DMS 273 (cell line): ENCODE results near the gene RTN4RL2.
A peak's percentile ranks its signal among the peaks of the same experiment; 100 is the strongest.
"Not testable (repeated sequence)": the region's sequence is repeated elsewhere in the genome, so short reads cannot be mapped to it uniquely, and the experiment has no call there.

Experiments used
- DNase-seq: peaks from one replicate; lab custom pipeline; 2025; ENCODE audit not compliant: unreplicated experiment; lab: John Stamatoyannopoulos, UW

Gene RTN4RL2

DNA sequence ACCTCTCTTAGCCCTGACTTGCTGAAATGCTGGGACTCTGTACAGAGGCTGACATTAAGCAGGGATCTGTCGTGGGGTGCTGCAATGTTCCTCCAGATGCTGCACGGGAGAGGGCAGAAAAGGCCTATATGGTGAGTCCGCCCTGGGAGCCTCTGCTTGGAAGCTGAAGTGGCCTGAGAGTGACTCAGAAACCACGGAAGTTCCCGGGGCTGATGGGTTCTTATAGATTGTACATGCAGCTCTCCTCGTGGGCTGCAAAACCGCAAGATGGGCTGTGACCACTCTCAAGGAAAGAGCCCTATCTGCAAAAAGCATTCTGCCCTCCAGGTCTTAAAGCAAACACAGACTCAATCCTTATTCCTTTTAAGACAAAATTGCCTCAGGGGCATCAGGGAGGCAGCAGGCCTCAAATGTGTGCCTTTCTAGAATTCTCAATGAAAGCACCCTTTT is 27.6 kb upstream of the RTN4RL2 start:
- no peak for DNase-seq

DNA sequence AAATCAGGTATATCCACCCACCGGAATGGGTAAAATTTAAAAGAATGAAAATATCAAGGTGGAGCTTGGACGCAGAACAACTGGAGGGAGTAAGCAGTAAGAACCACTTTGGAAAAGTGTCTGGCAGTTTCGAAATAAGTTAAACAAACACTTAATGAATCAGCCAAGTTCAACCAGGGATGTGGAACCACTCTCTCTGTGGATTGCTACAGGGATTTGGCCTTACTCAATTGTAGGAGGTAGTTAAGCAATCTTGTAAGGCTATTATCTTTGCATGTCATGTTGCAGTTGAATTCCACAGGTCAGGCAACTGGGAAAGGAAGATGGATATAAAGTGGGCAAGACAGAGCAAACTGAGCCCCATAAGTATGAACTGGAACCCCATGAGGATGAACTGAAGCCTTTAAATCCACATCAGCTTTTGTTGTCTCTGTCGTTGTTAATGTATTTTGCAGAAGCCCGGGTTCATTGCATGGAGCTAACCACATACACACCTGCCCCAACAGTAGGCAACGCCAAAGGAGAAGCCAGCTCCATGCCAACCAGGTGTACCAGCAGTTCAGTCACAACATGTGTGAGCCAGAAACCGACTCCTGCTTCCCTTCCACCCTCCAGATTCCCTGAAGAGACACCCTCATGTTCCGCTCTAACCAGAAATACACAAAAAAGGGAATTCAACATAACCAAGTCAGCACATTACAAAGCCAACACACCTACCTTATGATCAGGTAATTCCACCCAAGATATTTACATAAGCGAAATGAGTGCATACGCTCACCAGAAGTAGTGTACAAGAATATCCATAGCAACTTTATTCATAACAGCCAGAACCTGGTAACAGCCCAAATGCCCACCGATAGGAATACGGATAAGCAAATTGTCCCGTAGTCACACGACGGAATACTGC is 25.4 kb upstream of the RTN4RL2 start:
- DNase-seq, result no peak

DNA sequence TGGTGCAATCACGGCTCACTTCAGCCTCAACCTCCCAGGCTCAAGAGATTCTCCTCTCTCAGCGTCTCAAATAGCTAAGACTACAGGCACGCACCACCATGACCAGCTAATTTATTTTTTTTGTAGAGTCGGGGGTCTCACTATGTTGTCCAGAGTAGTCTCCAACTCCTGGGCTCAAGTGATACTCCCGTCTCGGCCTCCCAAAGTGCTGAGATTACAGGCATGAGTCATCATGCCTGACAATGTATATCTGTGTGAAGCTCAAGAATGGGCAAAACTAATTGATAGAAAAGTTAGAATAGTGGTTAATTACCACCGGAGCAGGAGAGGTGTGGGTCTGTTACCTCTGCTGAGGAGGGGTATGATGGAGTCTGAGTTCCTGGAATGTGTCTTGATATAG is 24.3 kb upstream of the RTN4RL2 start:
- no peak for DNase-seq

DNA sequence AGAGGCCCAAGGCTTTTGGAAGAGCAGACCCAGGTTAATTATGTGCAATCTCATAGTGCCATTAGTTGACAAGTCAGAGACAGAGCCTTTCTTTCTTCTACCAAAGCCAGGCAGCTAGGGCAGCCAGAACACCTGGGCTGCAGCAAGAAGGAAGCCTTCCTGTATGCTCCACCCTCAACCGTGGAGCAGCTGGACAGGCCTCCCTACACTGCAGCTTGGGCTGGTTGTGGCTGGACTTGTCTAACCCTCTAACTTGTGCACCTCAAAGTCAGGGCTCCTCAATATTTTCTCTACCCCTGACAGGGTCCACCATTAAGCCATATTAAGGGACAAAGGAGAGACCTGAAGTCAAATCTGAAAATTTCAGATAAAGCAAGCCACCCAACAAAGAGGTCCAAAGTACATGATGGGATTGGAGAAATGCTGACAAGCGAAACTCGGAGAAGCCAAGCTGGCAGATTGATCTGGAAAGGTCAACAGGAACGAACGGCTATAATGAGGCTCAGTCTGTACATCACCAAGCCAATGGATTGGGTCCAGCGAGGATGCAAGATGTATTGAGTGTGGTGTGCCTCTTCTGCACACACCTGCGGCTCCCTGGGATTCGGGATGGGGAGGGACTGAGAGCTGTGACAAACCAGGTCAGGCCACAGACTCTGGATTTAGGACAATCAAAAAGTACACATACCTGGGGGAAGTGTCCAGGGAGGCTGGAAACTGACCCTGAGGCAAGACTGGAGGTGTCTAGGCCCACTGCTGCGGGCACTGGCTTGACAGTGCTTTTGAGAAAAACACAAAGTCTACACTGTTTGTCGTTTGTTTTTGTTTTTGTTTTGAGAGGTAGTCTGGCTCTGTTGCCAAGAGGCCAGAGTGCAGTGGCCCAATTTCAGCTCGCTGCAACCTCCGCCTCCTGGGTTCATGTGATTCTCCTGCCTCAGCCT is 21.7 kb upstream of the RTN4RL2 start:
- no peak for DNase-seq

DNA sequence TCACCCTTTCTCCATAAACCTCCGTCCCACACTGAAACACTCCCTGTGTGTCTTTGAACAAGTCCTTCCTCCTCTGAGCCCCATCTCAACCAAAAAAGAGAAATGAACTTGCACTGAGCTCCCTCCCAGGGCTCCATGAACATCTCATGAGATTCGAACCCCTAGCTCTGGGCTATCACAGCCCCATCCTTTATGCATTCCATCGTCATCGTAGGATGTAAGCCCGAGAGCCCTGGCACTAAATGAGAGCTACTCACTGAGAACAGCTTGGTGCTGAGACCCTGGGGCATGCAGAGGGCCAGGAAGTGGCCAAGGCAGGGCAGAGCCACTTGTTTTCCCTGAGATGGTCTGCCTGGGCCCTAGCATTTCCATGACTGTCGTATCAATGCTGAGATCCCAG is 20.5 kb upstream of the RTN4RL2 start:
- DNase-seq, result no peak

DNA sequence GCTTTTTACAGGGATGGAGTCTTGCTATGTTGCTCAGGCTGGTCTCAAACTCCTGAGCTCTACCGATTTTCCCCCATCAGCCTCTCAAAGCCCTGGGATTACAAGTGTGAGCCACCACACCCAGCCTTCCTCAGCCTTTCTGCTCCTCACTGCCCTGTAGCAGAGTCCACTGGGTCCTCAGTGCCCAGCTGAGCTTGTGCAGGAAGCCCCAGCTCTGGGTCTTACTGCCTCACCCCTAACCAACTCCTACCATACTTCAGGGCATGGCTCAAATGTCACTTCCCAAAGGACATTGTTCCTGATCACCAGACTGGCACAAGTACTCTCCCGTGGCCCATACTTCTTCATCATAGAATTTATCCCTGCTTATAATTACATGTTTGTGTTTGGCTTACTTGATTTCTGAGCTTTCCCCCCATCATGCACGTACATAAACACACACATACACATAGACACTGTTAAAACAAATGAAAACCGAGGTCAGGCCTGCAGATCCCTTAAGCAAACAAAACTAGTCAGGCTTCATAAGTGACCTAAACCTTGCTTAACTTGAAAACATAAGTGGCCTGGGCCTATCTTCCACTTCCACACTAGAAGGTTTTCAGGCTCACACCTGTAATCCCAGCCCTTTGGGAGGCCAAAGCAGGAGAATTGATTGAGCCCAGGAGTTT is 19.4 kb upstream of the RTN4RL2 start:
- DNase-seq, result no peak

DNA sequence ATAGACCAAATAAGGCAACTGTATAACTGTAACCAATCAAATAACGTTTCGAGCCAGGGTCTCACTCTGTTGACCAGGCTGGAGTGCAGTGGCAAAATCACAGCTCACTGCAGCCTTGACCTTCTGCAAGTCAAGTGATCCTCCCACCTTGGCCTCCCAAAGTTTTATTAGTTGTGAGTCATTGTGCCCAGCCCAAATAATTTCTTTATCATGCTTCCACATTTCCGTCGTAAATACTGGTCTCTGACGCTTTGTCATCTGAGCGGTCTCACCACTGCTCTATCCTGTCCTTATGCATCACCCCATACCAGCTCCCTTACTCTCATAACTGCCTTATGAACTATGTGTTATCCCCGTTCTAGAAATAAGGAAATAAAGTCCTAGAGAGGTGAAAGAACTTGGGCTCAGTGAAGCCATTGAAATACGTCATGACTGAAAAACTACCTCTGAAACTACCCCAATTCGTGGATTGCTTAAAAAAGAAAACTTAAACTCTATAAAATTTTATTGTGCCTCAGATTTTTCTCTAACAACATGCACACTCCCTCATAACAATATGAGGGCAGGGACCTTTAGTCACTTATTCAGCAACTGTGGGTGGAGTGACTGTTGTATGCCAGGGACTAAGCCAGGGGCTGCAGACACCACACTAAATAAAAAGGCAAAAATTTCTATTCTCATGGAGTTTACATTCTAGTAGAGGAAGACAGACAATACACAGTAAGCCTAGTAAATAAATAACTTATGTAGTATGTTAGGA is 15.8 kb upstream of the RTN4RL2 start:
- no peak for DNase-seq

DNA sequence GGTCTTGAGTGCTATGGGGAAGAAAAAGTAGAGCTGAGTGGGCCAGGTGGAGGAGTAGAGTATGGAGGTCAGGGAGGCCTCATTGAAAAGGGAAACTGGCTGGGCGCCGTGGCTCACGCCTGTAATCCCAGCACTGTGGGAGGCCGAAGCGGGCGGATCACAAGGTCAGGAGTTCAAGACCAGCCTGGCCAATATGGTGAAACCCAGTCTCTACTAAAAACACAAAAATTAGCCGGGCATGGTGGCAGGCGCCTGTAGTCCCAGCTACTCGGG is 15.3 kb upstream of the RTN4RL2 start:
- not testable (repeated sequence) for DNase-seq

DNA sequence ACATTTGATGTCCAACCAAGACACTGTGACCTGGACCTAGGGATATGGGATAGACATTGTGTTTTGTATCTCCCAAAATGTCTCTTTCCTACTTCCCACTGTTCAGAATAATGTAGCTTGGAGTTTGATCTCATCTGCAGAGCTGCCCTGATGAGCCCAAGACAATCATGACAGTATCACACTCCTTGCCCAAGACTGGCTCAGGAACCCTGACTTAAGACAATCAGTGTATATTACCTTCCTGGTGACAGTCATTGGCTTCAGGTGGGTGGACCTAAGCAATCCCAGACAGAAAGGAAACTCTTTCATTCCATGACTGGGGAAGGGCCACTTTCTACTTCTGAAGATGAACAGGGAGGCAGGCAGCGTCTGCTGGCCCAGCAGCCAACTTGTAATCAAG is 14.3 kb upstream of the RTN4RL2 start:
- no peak for DNase-seq

DNA sequence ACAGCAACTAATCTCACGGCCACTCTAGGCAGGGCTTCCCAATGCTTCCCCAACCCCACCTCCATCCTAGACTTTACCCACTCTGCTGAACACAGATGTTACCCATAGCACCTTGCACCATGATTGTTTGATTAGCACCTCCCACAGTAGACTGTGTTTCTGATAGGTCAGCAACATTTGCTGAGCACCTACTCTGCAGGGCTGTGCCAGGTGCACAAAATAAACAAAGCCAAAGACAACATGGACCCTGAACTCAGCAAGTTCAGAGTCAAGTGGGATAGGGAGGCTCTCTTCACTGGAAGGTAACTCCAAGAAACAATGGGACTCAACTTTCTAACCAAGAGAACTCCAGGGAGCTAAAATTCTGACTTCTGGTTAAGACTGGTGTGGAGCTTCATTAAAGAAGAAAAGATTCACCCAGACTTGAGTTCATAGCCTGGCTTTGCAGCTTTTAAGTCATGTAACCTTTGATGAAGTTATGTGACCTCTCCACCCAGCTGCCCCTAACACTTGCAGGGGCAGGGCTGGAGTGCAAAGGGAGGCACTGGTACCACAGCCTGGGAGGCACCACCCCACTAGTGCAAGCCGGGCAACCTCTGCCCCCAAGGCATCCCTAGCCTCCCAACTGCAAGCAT is 6.7 kb upstream of the RTN4RL2 start:
- DNase-seq, result no peak

DNA sequence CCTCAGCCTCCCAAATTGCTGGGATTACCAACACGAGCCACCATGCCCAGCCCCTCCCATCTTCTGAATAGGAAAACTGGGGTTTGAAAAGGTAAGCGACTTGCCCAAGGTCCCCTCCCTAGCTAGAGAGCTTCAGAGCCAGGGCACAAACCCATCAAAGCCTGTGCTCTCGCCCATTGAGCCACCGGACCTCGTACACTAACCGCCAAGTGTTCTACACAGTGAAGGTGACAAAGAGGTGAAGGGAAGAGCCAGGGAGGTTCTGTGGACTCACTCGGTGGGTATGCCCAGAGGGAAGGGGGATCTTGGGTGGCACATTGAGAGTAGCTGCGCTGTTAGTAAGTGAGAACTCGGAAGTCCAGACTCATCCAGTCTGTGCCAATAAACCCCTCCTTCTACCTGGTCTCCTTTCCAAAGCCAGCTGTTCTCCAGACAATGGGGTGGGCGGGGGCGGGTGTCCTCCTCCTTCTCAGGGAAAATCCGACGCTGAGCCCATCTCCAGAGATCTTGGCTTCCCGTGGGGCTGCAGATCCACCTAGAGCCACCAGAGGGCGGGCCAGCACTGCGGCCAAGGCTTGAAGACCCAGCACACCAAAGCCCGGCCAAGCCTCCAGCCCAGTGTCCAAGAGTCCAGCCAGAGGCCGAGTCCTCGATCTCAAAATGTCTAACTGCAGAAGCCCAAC is 3.2 kb upstream of the RTN4RL2 start:
- DNase-seq, result peak; percentile 82

DNA sequence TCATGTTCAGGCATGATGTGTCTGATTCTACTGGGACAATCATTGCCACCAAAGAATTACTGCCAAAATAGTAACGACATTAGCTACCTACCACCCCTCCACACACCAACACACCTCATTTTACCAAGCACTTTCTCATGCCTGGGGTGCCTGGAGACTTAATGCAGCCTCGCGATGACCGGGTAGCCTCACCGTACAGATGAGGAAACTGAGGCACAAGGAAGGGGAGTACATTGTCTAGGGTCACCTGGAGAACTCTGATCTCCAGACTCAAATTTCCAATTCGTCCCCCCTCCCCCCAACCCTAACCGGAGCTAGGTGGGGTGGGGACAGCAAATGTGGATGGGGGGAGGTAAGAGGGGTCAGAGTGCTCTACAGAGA is 2.7 kb upstream of the RTN4RL2 start:
- no peak for DNase-seq

DNA sequence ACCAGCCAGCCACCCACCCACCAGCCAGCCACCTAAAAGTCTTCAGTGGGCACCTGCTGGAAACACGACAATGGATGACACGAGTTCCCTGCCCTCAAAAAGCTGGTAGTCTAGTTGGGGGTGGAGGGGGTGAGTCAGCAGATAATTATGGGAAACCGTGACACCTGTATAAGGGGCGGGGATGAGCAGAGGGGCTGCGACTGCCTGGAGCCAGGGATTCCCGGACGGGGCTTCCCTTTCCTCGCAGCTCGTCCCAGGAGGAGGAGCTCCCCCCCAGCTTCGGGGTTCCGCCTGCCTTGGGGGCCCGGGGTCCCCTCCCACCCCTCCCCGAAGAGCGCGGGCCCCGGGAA is 2.3 kb upstream of the RTN4RL2 start:
- DNase-seq, result peak; percentile 61

DNA sequence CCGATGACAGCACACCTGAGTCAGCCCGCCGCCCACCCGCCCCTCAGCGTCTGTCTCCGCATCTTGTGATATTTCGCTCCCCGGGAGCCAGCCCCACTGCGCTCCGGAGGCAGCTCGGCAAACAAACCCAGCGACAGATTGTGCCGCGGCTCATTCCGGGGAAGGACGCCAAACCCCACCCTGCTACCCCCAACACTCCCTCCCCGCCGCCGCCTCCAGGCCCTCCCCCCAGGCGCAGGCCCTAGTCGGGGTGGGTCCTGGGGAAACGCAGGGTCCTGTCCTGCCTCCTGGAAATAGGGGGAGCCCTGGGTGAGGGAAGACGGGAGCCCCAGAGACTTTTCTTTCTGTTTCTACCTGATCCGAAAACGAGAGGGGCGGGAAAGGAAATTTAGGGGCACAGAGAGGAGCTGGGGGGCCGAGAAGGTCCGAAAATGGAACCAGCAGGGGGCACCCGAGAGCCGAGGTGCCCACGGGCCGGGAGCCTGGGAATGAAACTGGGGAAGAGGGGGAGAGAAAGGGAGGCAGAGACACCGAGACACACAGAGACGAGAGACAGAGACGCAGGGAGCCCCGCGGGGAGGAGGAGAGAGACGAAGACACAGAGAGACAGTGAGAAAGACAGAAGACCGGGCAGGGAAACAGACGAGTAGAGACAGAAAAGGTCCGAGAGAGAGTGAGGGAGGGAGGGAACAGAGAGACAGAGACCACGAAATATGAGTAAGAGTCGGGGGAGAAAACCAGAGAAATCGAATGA is 1.7 kb upstream of the RTN4RL2 start:
- DNase-seq, result peak; percentile 91

DNA sequence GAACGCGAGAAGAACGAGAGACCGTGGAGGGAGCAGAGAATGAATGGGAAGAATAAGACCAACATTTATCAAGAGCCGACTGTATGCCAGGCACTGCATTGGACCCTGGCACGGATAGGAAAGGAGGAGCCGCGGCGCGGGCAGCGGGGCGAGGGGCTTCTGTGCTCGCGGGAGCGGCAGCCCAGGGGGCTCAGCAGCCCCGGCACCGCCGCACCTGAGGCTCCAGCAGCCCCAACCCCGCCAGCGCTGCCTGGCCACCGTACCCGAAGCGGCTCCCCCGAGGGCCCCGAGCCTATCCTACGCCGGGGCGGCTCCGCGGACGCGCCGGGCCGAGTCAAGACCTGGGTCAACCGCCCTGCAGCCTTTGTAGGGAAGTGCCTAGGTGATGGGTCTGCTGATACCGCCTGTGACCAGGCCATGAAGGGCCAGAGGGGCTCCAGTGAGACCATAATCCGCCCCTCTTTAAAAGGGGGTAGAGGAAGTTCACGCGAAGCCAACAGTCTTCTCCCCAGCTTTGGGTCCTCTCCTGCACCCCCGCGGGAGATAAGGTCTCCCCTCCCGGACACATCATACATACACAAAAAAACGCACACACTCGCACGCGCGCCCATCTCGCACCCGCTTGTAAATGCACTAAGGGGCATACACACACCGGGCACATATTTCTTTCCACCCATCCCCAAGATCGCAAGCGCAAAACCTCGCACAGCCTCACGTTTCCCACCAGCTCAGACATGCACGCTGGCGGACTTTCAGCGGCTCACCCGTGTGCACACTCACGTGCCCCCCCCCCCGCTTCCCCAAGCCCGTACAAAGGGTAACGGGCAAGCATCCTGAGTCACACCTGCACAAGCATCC is 935 bp upstream of the RTN4RL2 start:
- peak; percentile 52 for DNase-seq

DNA sequence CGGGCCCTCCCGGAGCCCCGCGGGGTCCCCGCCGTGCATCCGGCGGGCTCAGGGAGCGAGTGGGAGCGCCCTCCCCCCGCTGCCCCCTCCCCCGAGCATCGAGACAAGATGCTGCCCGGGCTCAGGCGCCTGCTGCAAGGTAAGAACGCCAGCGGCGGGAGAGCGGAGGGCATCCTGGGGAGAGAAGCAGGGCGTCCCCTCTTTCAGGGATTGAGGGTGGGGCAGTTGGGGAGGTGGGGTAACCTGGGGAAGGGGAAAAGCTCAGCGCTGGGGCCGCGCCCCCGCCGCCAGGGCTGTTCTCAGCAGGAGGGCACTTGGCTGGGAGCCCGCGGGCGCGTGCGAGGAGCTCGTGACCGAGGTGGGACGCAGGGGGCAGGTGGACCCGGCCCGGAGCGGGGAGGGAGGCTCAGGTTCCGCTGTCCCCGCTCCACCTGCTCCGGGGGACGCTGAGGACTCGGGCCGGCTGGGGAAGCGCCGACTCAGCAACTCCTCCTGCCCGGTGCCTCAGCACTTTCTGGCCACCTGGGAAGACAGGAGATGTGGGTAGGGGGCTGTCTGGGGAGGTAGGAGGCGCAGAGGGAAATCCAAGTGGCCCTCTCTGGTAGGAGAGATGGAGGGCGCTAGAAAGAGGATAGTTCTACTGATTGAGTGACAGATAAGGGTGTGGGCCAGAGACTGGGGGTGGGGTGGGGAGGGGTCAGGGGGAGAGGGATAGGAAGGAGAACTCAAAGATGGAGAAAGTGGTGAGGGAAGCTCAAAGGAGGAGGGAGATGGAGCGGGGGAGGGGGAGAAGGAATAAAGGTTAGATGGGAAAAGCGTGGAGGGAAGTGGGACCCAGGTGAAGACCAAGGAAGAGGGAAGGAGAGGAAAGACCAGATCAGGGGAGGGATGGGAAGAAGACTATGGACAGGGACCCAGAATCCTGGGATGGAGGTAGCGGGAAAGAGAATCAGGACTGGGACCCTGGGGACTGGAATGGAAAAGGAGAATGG is 726 bp downstream of the RTN4RL2 start:
- peak; percentile 37 for DNase-seq

DNA sequence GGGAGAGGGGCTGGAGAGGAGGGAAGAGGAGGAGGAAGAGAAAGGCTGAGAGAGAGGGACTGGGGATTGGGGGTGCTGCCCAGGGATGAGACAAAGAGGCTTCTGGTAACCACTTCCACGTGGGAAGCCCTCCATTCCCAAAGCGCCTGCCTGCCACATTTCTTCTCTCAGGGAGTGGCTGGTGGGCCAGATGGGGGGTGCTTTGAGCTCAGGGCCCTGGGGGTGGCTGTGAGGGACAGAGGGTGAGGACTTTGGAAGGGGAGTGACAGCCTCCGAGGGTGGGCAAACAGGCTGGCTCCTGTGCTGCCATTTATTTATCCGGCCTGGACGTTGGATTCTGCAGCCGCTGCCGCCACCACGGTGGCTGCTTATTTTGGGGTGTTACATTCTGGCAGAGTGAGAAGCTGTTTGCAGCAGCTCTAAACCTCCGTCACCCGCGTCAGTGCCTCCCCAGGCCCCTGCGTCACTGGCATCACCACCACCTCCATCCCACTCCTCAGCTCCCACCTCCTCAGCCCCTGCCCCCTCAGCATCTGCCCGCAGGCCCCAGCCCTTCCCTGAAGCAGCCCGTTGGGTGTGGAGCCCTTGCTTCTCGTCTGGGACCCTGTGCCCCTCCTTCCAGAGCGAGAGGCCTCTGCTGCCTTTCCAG is 1.6 kb downstream of the RTN4RL2 start:
- DNase-seq, result no peak
